WTC11 (cell line): ENCODE measurements around the gene LRRC34. TPM values are rescaled to one million over a fixed set of nuclear protein-coding genes. Genes with fewer than 3 reads are reported as not detected.

Experiments used
- ATF1 ChIP-seq: sonication (generic); formaldehyde crosslinking; IDR thresholded peaks from 2 replicates; pipeline ENCODE4 v1.8.1; 2023; ENCODE audit warnings: mild to moderate bottlenecking, moderate library complexity, missing genetic modification reagents
- CBFB ChIP-seq: sonication (generic); formaldehyde crosslinking; IDR thresholded peaks from 2 replicates; pipeline ENCODE4 v1.8.1; 2022; ENCODE audit warnings: mild to moderate bottlenecking, low read depth, missing genetic modification reagents
- ELF4 ChIP-seq: sonication (generic); formaldehyde crosslinking; IDR thresholded peaks from 2 replicates; pipeline ENCODE4 v1.8.1; 2022; ENCODE audit warnings: low read depth, mild to moderate bottlenecking, moderate library complexity, missing genetic modification reagents
- ETV6 ChIP-seq: sonication (generic); formaldehyde crosslinking; IDR thresholded peaks from 2 replicates; pipeline ENCODE4 v1.8.1; 2022; ENCODE audit warnings: mild to moderate bottlenecking, missing genetic modification reagents
- FOXP4 ChIP-seq: sonication (generic); formaldehyde crosslinking; IDR thresholded peaks from 2 replicates; pipeline ENCODE4 v1.8.0; 2022; ENCODE audit warnings: mild to moderate bottlenecking, missing genetic modification reagents
- GTF2I ChIP-seq: fragments of 250-450 bp; sonication (Bioruptor Pico); conservative IDR thresholded peaks from 2 replicates; pipeline ENCODE4 v1.4.0; 2021; ENCODE audit warnings: mild to moderate bottlenecking
- HMGA2 ChIP-seq: fragments of 250-450 bp; sonication (Bioruptor Pico); IDR thresholded peaks from 2 replicates; pipeline ENCODE4 v1.4.0; 2021; ENCODE audit warnings: mild to moderate bottlenecking, moderate library complexity
- IRF2 ChIP-seq: sonication (generic); formaldehyde crosslinking; IDR thresholded peaks from 2 replicates; pipeline ENCODE4 v1.8.0; 2022; ENCODE audit warnings: low read depth, missing genetic modification reagents, borderline replicate concordance
- JAZF1 ChIP-seq: fragments of 250-450 bp; sonication (Bioruptor Pico); IDR thresholded peaks from 2 replicates; pipeline ENCODE4 v1.9.0; 2021; ENCODE audit warnings: moderate library complexity, mild to moderate bottlenecking, inconsistent platforms
- JUN ChIP-seq: sonication (generic); formaldehyde crosslinking; IDR thresholded peaks from 2 replicates; pipeline ENCODE4 v1.8.0; 2023; ENCODE audit warnings: mild to moderate bottlenecking, missing genetic modification reagents
- NR1H2 ChIP-seq: sonication (generic); formaldehyde crosslinking; IDR thresholded peaks from 2 replicates; pipeline ENCODE4 v1.9.0; 2021; ENCODE audit warnings: mild to moderate bottlenecking, moderate library complexity, missing genetic modification reagents
- NR2C2 ChIP-seq: sonication (generic); formaldehyde crosslinking; IDR thresholded peaks from 2 replicates; pipeline ENCODE4 v1.8.0; 2022; ENCODE audit warnings: mild to moderate bottlenecking, missing genetic modification reagents
- OVOL2 ChIP-seq: fragments of 250-450 bp; sonication (Bioruptor Pico); IDR thresholded peaks from 2 replicates; pipeline ENCODE4 v1.9.0; 2021; ENCODE audit warnings: mild to moderate bottlenecking, borderline replicate concordance
- PRDM15 ChIP-seq: sonication (generic); formaldehyde crosslinking; IDR thresholded peaks from 2 replicates; pipeline ENCODE4 v1.8.0; 2022; ENCODE audit warnings: missing genetic modification reagents
- PRRX2 ChIP-seq: fragments of 250-450 bp; sonication (Bioruptor Pico); IDR thresholded peaks from 2 replicates; pipeline ENCODE4 v1.8.0; 2021; ENCODE audit warnings: mild to moderate bottlenecking
- SMAD4 ChIP-seq: sonication (generic); formaldehyde crosslinking; IDR thresholded peaks from 2 replicates; pipeline ENCODE4 v1.8.0; 2022; ENCODE audit warnings: mild to moderate bottlenecking, missing genetic modification reagents
- TCF7 ChIP-seq: sonication (generic); formaldehyde crosslinking; IDR thresholded peaks from 2 replicates; pipeline ENCODE4 v1.8.0; 2022; ENCODE audit warnings: mild to moderate bottlenecking, low read depth, missing genetic modification reagents, moderate library complexity
- total RNA-seq: library from RNA; stranded (reverse); gene quantifications from 3 replicates; pipeline ENCODE4 v1.2.3, GENCODE V29; 2021
- TF ChIP-seq, protein P1 (sequence below): sonication (generic); formaldehyde crosslinking; IDR thresholded peaks from 2 replicates; pipeline ENCODE4 v1.8.0; 2023; ENCODE audit warnings: mild to moderate bottlenecking, missing genetic modification reagents
- TF ChIP-seq, protein P2 (sequence below): fragments of 200-600 bp; IDR thresholded peaks from 2 replicates; pipeline ENCODE4 v1.8.0; 2022; ENCODE audit warnings: antibody characterized with exemption
- TF ChIP-seq, protein P3 (sequence below): sonication (generic); formaldehyde crosslinking; IDR thresholded peaks from 2 replicates; pipeline ENCODE4 v1.8.1; 2023; ENCODE audit warnings: mild to moderate bottlenecking, missing genetic modification reagents
- TF ChIP-seq, protein P4 (sequence below): sonication (generic); formaldehyde crosslinking; IDR thresholded peaks from 2 replicates; pipeline ENCODE4 v1.8.1; 2023; ENCODE audit warnings: mild to moderate bottlenecking, missing genetic modification reagents, moderate library complexity
- TF ChIP-seq, protein P5 (sequence below): fragments of 250-450 bp; sonication (Bioruptor Pico); IDR thresholded peaks from 2 replicates; pipeline ENCODE4 v1.8.0; 2021; ENCODE audit warnings: mild to moderate bottlenecking
- TF ChIP-seq, protein P6 (sequence below): sonication (generic); formaldehyde crosslinking; IDR thresholded peaks from 2 replicates; pipeline ENCODE4 v1.8.1; 2022; ENCODE audit warnings: mild to moderate bottlenecking, moderate library complexity, missing genetic modification reagents

Gene LRRC34
- total RNA-seq, 1 experiment from 2014 or later, result 8.3 TPM

- TF ChIP-seq, protein P1, sequence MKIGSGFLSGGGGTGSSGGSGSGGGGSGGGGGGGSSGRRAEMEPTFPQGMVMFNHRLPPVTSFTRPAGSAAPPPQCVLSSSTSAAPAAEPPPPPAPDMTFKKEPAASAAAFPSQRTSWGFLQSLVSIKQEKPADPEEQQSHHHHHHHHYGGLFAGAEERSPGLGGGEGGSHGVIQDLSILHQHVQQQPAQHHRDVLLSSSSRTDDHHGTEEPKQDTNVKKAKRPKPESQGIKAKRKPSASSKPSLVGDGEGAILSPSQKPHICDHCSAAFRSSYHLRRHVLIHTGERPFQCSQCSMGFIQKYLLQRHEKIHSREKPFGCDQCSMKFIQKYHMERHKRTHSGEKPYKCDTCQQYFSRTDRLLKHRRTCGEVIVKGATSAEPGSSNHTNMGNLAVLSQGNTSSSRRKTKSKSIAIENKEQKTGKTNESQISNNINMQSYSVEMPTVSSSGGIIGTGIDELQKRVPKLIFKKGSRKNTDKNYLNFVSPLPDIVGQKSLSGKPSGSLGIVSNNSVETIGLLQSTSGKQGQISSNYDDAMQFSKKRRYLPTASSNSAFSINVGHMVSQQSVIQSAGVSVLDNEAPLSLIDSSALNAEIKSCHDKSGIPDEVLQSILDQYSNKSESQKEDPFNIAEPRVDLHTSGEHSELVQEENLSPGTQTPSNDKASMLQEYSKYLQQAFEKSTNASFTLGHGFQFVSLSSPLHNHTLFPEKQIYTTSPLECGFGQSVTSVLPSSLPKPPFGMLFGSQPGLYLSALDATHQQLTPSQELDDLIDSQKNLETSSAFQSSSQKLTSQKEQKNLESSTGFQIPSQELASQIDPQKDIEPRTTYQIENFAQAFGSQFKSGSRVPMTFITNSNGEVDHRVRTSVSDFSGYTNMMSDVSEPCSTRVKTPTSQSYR, result no peak
- TF ChIP-seq, protein P2, sequence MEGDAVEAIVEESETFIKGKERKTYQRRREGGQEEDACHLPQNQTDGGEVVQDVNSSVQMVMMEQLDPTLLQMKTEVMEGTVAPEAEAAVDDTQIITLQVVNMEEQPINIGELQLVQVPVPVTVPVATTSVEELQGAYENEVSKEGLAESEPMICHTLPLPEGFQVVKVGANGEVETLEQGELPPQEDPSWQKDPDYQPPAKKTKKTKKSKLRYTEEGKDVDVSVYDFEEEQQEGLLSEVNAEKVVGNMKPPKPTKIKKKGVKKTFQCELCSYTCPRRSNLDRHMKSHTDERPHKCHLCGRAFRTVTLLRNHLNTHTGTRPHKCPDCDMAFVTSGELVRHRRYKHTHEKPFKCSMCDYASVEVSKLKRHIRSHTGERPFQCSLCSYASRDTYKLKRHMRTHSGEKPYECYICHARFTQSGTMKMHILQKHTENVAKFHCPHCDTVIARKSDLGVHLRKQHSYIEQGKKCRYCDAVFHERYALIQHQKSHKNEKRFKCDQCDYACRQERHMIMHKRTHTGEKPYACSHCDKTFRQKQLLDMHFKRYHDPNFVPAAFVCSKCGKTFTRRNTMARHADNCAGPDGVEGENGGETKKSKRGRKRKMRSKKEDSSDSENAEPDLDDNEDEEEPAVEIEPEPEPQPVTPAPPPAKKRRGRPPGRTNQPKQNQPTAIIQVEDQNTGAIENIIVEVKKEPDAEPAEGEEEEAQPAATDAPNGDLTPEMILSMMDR, result no peak
- no peak for TF ChIP-seq OVOL2 (CRISPR knock-in tag)
- TF ChIP-seq JUN, result no peak
- no peak for TF ChIP-seq PRRX2 (CRISPR knock-in tag)
- TF ChIP-seq HMGA2, result peak; percentile 63; the same call in 1 of the 2 replicates
- TF ChIP-seq, protein P3, sequence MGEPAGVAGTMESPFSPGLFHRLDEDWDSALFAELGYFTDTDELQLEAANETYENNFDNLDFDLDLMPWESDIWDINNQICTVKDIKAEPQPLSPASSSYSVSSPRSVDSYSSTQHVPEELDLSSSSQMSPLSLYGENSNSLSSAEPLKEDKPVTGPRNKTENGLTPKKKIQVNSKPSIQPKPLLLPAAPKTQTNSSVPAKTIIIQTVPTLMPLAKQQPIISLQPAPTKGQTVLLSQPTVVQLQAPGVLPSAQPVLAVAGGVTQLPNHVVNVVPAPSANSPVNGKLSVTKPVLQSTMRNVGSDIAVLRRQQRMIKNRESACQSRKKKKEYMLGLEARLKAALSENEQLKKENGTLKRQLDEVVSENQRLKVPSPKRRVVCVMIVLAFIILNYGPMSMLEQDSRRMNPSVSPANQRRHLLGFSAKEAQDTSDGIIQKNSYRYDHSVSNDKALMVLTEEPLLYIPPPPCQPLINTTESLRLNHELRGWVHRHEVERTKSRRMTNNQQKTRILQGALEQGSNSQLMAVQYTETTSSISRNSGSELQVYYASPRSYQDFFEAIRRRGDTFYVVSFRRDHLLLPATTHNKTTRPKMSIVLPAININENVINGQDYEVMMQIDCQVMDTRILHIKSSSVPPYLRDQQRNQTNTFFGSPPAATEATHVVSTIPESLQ (CRISPR knock-in tag), result no peak
- TF ChIP-seq NR1H2 (CRISPR knock-in tag), result no peak
- TF ChIP-seq ATF1 (CRISPR knock-in tag), result no peak
- TF ChIP-seq, protein P4, sequence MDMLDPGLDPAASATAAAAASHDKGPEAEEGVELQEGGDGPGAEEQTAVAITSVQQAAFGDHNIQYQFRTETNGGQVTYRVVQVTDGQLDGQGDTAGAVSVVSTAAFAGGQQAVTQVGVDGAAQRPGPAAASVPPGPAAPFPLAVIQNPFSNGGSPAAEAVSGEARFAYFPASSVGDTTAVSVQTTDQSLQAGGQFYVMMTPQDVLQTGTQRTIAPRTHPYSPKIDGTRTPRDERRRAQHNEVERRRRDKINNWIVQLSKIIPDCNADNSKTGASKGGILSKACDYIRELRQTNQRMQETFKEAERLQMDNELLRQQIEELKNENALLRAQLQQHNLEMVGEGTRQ, result no peak
- no peak for TF ChIP-seq TCF7 (CRISPR knock-in tag)
- TF ChIP-seq NR2C2 (CRISPR knock-in tag), result no peak
- TF ChIP-seq JAZF1 (CRISPR knock-in tag), result no peak
- TF ChIP-seq FOXP4 (CRISPR knock-in tag), result no peak
- TF ChIP-seq, protein P5, sequence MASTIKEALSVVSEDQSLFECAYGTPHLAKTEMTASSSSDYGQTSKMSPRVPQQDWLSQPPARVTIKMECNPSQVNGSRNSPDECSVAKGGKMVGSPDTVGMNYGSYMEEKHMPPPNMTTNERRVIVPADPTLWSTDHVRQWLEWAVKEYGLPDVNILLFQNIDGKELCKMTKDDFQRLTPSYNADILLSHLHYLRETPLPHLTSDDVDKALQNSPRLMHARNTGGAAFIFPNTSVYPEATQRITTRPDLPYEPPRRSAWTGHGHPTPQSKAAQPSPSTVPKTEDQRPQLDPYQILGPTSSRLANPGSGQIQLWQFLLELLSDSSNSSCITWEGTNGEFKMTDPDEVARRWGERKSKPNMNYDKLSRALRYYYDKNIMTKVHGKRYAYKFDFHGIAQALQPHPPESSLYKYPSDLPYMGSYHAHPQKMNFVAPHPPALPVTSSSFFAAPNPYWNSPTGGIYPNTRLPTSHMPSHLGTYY, result no peak
- TF ChIP-seq ETV6, result no peak
- TF ChIP-seq IRF2 (CRISPR knock-in tag), result no peak
- no peak for TF ChIP-seq SMAD4 (CRISPR knock-in tag)
- TF ChIP-seq, protein P6, sequence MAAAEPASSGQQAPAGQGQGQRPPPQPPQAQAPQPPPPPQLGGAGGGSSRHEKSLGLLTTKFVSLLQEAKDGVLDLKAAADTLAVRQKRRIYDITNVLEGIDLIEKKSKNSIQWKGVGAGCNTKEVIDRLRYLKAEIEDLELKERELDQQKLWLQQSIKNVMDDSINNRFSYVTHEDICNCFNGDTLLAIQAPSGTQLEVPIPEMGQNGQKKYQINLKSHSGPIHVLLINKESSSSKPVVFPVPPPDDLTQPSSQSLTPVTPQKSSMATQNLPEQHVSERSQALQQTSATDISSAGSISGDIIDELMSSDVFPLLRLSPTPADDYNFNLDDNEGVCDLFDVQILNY (CRISPR knock-in tag), result no peak
- no peak for TF ChIP-seq CBFB (CRISPR knock-in tag)
- TF ChIP-seq ELF4, result no peak
- TF ChIP-seq GTF2I (CRISPR knock-in tag), result no peak
- TF ChIP-seq PRDM15 (CRISPR knock-in tag), result no peak
Observed at GRCh38 chr3:169769287-169770181, 43.2 kb downstream of the LRRC34 start, which contains the start of gene ACTRT3 (continued).
